ENCODE results near the gene LAP3.

DNA sequence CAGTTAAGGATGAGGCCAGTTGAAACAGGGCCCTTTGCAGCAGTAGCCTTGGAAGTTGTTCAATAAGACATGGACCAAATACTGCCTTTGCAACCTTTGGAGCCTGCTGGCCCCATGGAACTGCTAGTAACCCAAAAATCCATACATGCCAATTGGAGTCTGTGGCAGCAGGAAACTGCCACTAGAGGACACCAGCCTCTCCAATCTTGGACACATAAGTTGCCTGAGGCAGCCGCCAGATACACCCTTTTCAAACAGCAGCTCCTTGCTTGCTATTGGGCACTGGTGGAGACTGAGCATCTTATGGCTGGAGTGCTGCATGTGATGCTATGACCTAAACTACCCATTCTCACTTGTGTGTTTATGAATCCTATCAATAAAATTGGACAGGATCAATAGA, 14.8 kb upstream of the LAP3 start:
- TF ChIP-seq, protein P1, sequence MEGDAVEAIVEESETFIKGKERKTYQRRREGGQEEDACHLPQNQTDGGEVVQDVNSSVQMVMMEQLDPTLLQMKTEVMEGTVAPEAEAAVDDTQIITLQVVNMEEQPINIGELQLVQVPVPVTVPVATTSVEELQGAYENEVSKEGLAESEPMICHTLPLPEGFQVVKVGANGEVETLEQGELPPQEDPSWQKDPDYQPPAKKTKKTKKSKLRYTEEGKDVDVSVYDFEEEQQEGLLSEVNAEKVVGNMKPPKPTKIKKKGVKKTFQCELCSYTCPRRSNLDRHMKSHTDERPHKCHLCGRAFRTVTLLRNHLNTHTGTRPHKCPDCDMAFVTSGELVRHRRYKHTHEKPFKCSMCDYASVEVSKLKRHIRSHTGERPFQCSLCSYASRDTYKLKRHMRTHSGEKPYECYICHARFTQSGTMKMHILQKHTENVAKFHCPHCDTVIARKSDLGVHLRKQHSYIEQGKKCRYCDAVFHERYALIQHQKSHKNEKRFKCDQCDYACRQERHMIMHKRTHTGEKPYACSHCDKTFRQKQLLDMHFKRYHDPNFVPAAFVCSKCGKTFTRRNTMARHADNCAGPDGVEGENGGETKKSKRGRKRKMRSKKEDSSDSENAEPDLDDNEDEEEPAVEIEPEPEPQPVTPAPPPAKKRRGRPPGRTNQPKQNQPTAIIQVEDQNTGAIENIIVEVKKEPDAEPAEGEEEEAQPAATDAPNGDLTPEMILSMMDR (IDR thresholded peaks at IDR 0.05; ENCODE audit: low read length): no peak
- no peak for TF ChIP-seq EZH2 (IDR thresholded peaks at IDR 0.05; ENCODE audit: borderline replicate concordance, low read length)

Measured in OCI-LY1 (cell line).